HG02610 (cell line): ENCODE measurements around the gene SLTM.
"Not testable (repeated sequence)": the region's sequence is repeated elsewhere in the genome, so short reads cannot be mapped to it uniquely, and the experiment has no call there.

ENCODE experiments used
- ATAC-seq: cut with Tn5 transposase; IDR thresholded peaks from one replicate; pipeline ENCODE4 v1.9.1; 2021; ENCODE audit warnings: mild to moderate bottlenecking, moderate library complexity; ENCODE audit not compliant: unreplicated experiment

Gene SLTM

GRCh38 chr15:58929891-58930416 lies 3.5 kb downstream of the SLTM start:
- ATAC-seq = no peak

- no peak for ATAC-seq
Observed at GRCh38 chr15:58926823-58927222, 6.7 kb downstream of the SLTM start.

GRCh38 chr15:58924327-58924726 lies 9.2 kb downstream of the SLTM start:
- ATAC-seq = no peak

- no peak for ATAC-seq
Observed at GRCh38 chr15:58923696-58924300, 9.7 kb downstream of the SLTM start.

GRCh38 chr15:58923284-58923683 lies 10.2 kb downstream of the SLTM start:
- ATAC-seq = no peak

- ATAC-seq = no peak
Observed at GRCh38 chr15:58921267-58921790, 12.2 kb downstream of the SLTM start.

GRCh38 chr15:58920447-58920846 lies 13.0 kb downstream of the SLTM start:
- not testable (repeated sequence) for ATAC-seq

- no peak for ATAC-seq
Observed at GRCh38 chr15:58919232-58919631, 14.2 kb downstream of the SLTM start.

GRCh38 chr15:58918239-58918638 lies 15.2 kb downstream of the SLTM start:
- no peak for ATAC-seq

GRCh38 chr15:58917613-58918129 lies 15.8 kb downstream of the SLTM start:
- ATAC-seq = not testable (repeated sequence)

- no peak for ATAC-seq
Observed at GRCh38 chr15:58916962-58917361, 16.5 kb downstream of the SLTM start.

- ATAC-seq = no peak
Observed at GRCh38 chr15:58910456-58910855, 23.0 kb downstream of the SLTM start.

- no peak for ATAC-seq
Observed at GRCh38 chr15:58909616-58910015, 23.9 kb downstream of the SLTM start.

- no peak for ATAC-seq
Observed at GRCh38 chr15:58908550-58909309, 24.7 kb downstream of the SLTM start.

GRCh38 chr15:58900631-58901030 lies 32.8 kb downstream of the SLTM start:
- ATAC-seq = no peak

- ATAC-seq = no peak
Observed at GRCh38 chr15:58898150-58898680, 35.3 kb downstream of the SLTM start.

- no peak for ATAC-seq
Observed at GRCh38 chr15:58889363-58889762, 44.1 kb downstream of the SLTM start.

GRCh38 chr15:58886921-58887320 lies 46.6 kb downstream of the SLTM start:
- ATAC-seq = no peak

- not testable (repeated sequence) for ATAC-seq
Observed at GRCh38 chr15:58883926-58884325, 49.6 kb downstream of the SLTM start.

- no peak for ATAC-seq
Observed at GRCh38 chr15:58882243-58882642, 51.2 kb downstream of the SLTM start.

GRCh38 chr15:58880320-58880719 lies 53.2 kb downstream of the SLTM start:
- no peak for ATAC-seq
